ENCODE measurements around the gene PRIMPOL. TPM values are rescaled to one million over a fixed set of nuclear protein-coding genes. Genes with fewer than 3 reads are reported as not detected.
A peak's percentile ranks its signal among the peaks of the same experiment; 100 is the strongest.
"Not testable (repeated sequence)": the region's sequence is repeated elsewhere in the genome, so short reads cannot be mapped to it uniquely, and the experiment has no call there.

PRIMPOL gene
- total RNA-seq, 1 donor from 2014 or later: 11.3 TPM

DNA sequence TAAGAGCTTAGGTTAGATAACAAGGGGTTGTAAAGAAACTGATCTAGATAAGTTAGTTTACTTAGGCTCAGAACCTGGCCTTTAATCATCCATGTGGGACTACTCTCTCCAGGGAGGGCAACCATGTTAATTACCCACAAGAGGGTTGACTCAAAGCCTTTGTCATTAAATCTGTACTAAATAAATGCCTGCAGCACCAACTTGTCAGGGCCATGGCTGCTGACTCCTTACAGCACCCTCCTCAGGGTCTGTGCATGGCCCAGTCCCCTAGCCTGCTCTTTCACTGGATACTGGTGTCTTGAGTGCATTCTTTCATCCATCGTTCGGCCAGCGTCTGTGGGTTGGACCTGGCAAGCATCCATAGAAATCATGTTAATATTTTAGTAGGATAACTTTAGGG is 35.0 kb upstream of the PRIMPOL start:
- Mint-ChIP-seq H3K27ac (ENCODE audit: unreplicated experiment) (no peak overlapping the region), H3K4me3 (ENCODE audit: unreplicated experiment) (no peak overlapping the region), H3K27me3 (ENCODE audit: low read depth) (no peaks in the 10 kb centered on the region), H3K9me3 (ENCODE audit: low read depth) (peaks cover 3% of the 10 kb centered on the region), H3K36me3 (ENCODE audit: low read depth) (no peaks in the 10 kb centered on the region), H3K4me1 (ENCODE audit: low read depth) (no peaks in the 10 kb centered on the region)
- TF ChIP-seq, protein P1, sequence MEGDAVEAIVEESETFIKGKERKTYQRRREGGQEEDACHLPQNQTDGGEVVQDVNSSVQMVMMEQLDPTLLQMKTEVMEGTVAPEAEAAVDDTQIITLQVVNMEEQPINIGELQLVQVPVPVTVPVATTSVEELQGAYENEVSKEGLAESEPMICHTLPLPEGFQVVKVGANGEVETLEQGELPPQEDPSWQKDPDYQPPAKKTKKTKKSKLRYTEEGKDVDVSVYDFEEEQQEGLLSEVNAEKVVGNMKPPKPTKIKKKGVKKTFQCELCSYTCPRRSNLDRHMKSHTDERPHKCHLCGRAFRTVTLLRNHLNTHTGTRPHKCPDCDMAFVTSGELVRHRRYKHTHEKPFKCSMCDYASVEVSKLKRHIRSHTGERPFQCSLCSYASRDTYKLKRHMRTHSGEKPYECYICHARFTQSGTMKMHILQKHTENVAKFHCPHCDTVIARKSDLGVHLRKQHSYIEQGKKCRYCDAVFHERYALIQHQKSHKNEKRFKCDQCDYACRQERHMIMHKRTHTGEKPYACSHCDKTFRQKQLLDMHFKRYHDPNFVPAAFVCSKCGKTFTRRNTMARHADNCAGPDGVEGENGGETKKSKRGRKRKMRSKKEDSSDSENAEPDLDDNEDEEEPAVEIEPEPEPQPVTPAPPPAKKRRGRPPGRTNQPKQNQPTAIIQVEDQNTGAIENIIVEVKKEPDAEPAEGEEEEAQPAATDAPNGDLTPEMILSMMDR (IDR thresholded peaks at IDR 0.05): no peak
- DNase-seq (ENCODE audit: low spot score): no peak

DNA sequence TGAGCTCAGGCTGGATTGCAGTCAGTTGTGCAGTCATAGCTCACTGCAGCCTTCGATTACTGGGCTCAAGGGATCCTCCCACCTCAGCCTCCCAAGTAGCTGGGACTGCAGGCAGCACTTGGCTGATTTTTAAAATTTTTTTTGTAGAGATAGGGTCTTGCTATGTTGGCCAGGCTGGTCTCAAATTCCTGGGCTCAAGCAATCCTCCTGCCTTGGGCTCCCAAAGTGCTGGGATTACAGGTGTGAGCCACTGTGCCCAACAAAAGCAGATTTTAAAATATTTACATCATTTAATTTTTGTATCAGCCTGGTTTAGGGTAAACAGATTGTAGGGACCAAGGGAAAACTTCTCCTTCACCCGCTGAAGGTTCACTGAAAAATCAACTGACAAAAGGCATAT is 33.4 kb upstream of the PRIMPOL start:
- DNase-seq (ENCODE audit: low spot score); H3K9me3 Mint-ChIP-seq (ENCODE audit: low read depth); H3K4me3 Mint-ChIP-seq (ENCODE audit: unreplicated experiment); H3K27me3 Mint-ChIP-seq (ENCODE audit: low read depth); H3K27ac Mint-ChIP-seq (ENCODE audit: unreplicated experiment); H3K4me1 Mint-ChIP-seq (ENCODE audit: low read depth); H3K36me3 Mint-ChIP-seq (ENCODE audit: low read depth): not testable (repeated sequence)

DNA sequence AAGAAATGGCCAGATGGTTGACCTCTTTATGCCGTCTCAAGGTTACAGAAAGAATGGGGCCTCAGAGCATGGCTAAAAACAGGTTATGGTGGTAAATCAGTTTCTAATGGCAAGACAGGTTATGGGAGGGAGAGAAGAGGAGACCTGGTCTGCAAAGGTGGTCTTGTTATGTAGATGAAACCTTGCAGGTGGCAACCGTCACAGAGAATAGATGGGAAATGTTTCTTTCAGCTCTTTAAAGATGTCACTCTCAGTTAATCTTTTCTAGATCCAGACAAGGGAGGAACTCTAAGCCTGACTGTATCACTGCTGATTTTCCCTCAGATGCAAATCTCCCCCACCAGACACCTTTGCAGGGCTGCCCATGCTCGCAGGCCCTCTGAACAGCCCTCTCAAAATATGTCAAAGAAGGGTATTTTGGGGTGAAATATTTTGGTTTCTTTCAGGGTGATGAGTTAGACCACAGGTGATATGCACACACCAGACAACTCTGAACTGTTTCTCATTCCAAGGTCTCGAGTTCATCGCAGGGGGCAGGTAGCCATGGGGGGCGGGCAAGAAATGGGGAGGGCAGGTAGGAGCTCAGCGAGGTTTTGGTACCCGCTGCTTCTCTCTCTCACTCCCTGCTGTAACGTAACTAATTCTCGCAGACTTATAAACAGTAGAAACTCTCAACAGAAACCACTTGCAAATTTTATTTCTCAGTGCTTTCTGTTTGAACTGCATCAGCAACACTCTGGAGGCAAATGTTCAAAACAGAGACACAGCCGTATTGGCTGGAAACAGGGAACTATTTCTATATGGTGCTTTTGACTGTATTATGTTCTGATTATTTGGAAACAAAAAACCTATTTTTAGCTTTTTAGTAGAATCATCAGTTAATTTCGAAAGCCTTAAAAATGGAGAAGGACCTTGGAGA is 32.6 kb upstream of the PRIMPOL start:
- TF ChIP-seq, protein P1 (IDR thresholded peaks at IDR 0.05): no peak
- Mint-ChIP-seq H3K27me3 (ENCODE audit: low read depth) (no peaks in the 10 kb centered on the region), H3K4me3 (ENCODE audit: unreplicated experiment) (no peak overlapping the region), H3K27ac (ENCODE audit: unreplicated experiment) (no peak overlapping the region), H3K4me1 (ENCODE audit: low read depth) (no peaks in the 10 kb centered on the region), H3K36me3 (ENCODE audit: low read depth) (peaks cover under 1% of the 10 kb centered on the region), H3K9me3 (ENCODE audit: low read depth) (peaks cover 3% of the 10 kb centered on the region)
- no peak for DNase-seq (ENCODE audit: low spot score)

DNA sequence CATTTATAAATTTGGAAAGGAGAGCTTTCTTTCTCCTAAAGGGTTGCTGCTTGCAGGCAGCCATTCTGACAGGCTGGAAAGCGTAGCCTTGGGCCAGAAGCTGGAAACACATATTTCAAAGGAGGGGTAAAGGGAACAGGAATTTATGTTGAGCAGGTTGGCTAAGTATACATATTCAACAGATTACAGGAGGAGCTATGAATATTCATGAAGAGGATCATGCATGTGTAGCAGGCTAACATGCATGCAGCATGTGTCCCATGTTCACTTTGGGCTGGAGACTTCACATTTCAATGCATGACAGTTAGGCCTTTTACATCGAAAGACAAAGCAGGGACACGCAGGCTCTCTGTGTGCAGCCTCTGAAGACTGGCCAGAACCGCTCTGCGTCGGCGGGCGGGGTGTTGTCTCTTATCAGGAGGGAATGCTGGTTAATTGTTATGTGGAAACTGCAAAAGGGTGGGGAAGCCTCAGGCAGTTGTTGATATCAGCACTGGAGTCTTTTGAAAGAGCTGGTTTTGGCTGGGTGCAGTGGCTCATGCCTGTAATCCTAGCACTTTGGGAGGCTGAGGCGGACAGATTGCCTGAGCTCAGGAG is 31.8 kb upstream of the PRIMPOL start:
- H3K27me3 Mint-ChIP-seq (ENCODE audit: low read depth): no peaks in the 10 kb centered on the region
- DNase-seq (ENCODE audit: low spot score): no peak
- peaks cover 3% of the 10 kb centered on the region for H3K9me3 Mint-ChIP-seq (ENCODE audit: low read depth)
- TF ChIP-seq, protein P1 (IDR thresholded peaks at IDR 0.05): no peak
- peak overlapping the region; percentile 43 for H3K27ac Mint-ChIP-seq (ENCODE audit: unreplicated experiment)
- H3K36me3 Mint-ChIP-seq (ENCODE audit: low read depth): peaks cover 4% of the 10 kb centered on the region
- no peaks in the 10 kb centered on the region for H3K4me1 Mint-ChIP-seq (ENCODE audit: low read depth)
- no peak overlapping the region for H3K4me3 Mint-ChIP-seq (ENCODE audit: unreplicated experiment)

DNA sequence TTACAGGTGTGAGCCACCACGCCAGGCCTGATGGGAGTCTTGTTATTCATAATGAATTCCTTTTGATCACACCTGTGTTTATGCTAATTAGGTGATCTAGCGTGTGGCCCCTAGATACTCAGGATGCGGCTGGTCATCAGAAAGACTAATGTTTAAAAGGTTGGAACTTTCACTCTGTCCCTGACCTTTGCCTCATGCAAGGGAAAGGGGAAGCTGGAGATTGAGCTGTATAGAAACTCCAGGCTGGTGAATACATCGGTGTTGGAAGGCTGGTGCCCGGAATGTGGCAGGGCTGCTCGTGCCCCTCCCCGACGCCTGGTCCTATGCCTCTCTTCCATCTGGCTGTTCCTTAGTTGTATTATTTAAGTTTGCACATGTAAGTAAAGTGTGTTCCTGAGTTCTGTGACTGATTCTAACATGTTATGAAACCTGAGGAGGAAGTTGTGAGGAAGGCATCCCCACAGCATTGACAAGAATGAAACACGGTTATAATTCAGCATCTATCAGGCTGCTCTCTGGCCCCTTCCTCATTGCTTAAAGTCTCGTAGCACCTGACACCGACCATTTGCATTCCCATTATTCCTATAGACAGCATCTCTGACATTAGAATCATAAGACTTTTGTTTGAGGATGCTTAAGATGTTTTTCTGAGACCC is 29.2 kb upstream of the PRIMPOL start:
- Mint-ChIP-seq H3K27me3 (ENCODE audit: low read depth) (no peaks in the 10 kb centered on the region), H3K4me1 (ENCODE audit: low read depth) (no peaks in the 10 kb centered on the region), H3K27ac (ENCODE audit: unreplicated experiment) (no peak overlapping the region), H3K36me3 (ENCODE audit: low read depth) (peaks cover 14% of the 10 kb centered on the region), H3K9me3 (ENCODE audit: low read depth) (peaks cover 3% of the 10 kb centered on the region), H3K4me3 (ENCODE audit: unreplicated experiment) (no peak overlapping the region)
- TF ChIP-seq, protein P1 (IDR thresholded peaks at IDR 0.05): no peak
- no peak for DNase-seq (ENCODE audit: low spot score)
